ENCODE measurements around the gene TNFSF8. TPM values are rescaled to one million over a fixed set of nuclear protein-coding genes. Genes with fewer than 3 reads are reported as not detected.

TNFSF8 gene, protein sequence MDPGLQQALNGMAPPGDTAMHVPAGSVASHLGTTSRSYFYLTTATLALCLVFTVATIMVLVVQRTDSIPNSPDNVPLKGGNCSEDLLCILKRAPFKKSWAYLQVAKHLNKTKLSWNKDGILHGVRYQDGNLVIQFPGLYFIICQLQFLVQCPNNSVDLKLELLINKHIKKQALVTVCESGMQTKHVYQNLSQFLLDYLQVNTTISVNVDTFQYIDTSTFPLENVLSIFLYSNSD
- total RNA-seq: not detected in 2 replicates

DNA sequence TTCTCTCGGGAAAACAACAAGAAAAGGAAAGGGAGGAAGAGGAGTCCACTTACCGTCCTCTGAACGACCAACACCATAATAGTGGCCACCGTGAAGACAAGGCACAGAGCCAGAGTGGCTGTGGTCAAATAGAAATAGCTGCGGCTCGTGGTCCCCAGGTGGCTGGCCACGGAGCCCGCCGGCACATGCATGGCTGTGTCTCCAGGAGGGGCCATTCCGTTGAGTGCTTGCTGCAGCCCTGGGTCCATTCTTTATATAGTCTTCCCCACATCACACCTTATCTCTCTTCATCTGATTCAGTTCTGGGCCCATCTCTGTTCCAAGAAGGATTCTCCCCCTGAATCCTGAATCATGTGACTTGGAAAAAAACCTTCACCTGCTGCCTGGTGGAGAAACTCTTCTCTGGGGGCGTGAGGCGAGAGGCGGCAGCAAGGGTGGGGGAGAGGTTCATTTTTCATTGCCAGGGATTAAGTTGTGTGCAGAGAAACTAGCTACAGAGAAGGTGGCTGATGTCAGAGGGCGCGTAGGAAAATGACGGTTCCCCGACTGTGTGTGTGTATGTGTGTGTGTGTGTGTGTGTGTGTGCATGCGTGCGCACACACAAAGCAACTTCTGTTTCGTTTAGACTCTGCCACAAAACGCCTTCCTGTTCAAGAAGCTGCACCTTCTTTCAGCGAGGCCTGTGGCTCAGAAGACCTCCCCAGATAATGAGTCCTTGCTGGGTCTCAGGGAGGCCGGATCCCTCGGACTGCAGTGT is at the start of gene TNFSF8:
Gene TNFSF8, minus strand, starts transcription at position 536 of the 757 bp plus-strand sequence. Its CDS starts 288 bp downstream, at position 248.

Other genes starting within 250 kb of the TNFSF8 start
- gene TEX48, start 248.4 kb downstream of the TNFSF8 start, total RNA-seq: not detected in 2 replicates
- gene TNFSF15, start 124.6 kb downstream of the TNFSF8 start, total RNA-seq: under 0.01 TPM in 1 of 2 replicates, not detected in the other
- 24.8 and 35.3 TPM in 2 replicates for gene TNC, start 187.6 kb upstream of the TNFSF8 start, total RNA-seq

All from myometrial cell (primary cell).